ENCODE measurements around the gene FTO. TPM values are rescaled to one million over a fixed set of nuclear protein-coding genes. Genes with fewer than 3 reads are reported as not detected.

The FTO gene
- total RNA-seq, 1 experiment from 2014 or later, result 73.6 TPM

- no peak for DNase-seq (ENCODE audit: low spot score)
These were observed 258.1 kb downstream of the FTO start for GRCh38 chr16:53962041-53962440.

- no peak for DNase-seq (ENCODE audit: low spot score)
These were observed 260.3 kb downstream of the FTO start for GRCh38 chr16:53964145-53964790.

GRCh38 chr16:53966821-53967571 is 263.0 kb downstream of the FTO start:
- DNase-seq (ENCODE audit: low spot score), result no peak

GRCh38 chr16:53967572-53967971 is 263.6 kb downstream of the FTO start:
- DNase-seq (ENCODE audit: low spot score), result no peak

- no peak for DNase-seq (ENCODE audit: low spot score)
These were observed 264.5 kb downstream of the FTO start for GRCh38 chr16:53968454-53968853.

- no peak for DNase-seq (ENCODE audit: low spot score)
These were observed 264.9 kb downstream of the FTO start for GRCh38 chr16:53968896-53969295.

- DNase-seq (ENCODE audit: low spot score), result no peak
These were observed 267.7 kb downstream of the FTO start for GRCh38 chr16:53971616-53972015.

GRCh38 chr16:53973021-53973420 is 269.1 kb downstream of the FTO start:
- DNase-seq (ENCODE audit: low spot score), result no peak

- no peak for DNase-seq (ENCODE audit: low spot score)
These were observed 270.6 kb downstream of the FTO start for GRCh38 chr16:53974484-53975080.

GRCh38 chr16:53980675-53981074 is 276.7 kb downstream of the FTO start:
- no peak for DNase-seq (ENCODE audit: low spot score)

GRCh38 chr16:53982631-53983042 is 278.7 kb downstream of the FTO start:
- DNase-seq (ENCODE audit: low spot score), result no peak

- no peak for DNase-seq (ENCODE audit: low spot score)
These were observed 281.0 kb downstream of the FTO start for GRCh38 chr16:53984936-53985335.

- no peak for DNase-seq (ENCODE audit: low spot score)
These were observed 281.9 kb downstream of the FTO start for GRCh38 chr16:53985861-53986260.

GRCh38 chr16:53986793-53987192 is 282.8 kb downstream of the FTO start:
- no peak for DNase-seq (ENCODE audit: low spot score)

- DNase-seq (ENCODE audit: low spot score), result no peak
These were observed 284.2 kb downstream of the FTO start for GRCh38 chr16:53988136-53988535.

GRCh38 chr16:53989597-53989996 is 285.6 kb downstream of the FTO start:
- DNase-seq (ENCODE audit: low spot score), result no peak

GRCh38 chr16:53991754-53992378 is 287.9 kb downstream of the FTO start:
- DNase-seq (ENCODE audit: low spot score), result peak; percentile 77

- DNase-seq (ENCODE audit: low spot score), result no peak
These were observed 291.4 kb downstream of the FTO start for GRCh38 chr16:53995378-53995777.

- no peak for DNase-seq (ENCODE audit: low spot score)
These were observed 293.0 kb downstream of the FTO start for GRCh38 chr16:53996961-53997360.

GRCh38 chr16:53998024-53998810 is 294.3 kb downstream of the FTO start:
- DNase-seq (ENCODE audit: low spot score), result no peak

- no peak for DNase-seq (ENCODE audit: low spot score)
These were observed 295.1 kb downstream of the FTO start for GRCh38 chr16:53998966-53999522.

Data from H4 (cell line).